D721Med (cell line): ENCODE results near the gene MAP4K2.

Experiments used
- DNase-seq: peaks from one replicate; pipeline ENCODE4 v3.0.0; 2011; ENCODE audit warnings: low spot score; ENCODE audit not compliant: insufficient read length
- FAIRE-seq: peaks from 2 replicates; lab custom pipeline; 2011; peaks lifted over from hg19 to GRCh38; lab: Jason Lieb, UNC
- TF ChIP-seq, protein P1 (sequence below): IDR thresholded peaks from 2 replicates; pipeline ENCODE4 v1.5.1; 2012; ENCODE audit warnings: mild to moderate bottlenecking, control low read depth; ENCODE audit not compliant: insufficient read depth; ENCODE audit errors: missing control alignments

MAP4K2 gene

DNA sequence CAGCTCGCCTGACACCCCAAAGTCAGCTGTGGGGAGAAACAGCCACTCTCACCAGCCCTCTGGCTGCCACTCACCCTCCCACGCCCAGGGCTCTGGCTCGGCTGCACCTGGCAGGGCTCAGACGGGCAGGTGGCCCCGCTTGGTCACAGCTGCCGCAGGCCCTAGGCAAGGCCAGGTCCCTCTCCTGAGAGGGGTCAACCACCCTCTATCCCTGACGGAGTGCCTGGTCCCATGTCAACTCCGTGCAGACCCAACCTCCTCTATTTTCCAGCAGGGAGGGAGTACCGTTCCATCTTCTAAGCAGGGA lies 1.9 kb downstream of the MAP4K2 start:
- FAIRE-seq = no peak
- TF ChIP-seq, protein P1, sequence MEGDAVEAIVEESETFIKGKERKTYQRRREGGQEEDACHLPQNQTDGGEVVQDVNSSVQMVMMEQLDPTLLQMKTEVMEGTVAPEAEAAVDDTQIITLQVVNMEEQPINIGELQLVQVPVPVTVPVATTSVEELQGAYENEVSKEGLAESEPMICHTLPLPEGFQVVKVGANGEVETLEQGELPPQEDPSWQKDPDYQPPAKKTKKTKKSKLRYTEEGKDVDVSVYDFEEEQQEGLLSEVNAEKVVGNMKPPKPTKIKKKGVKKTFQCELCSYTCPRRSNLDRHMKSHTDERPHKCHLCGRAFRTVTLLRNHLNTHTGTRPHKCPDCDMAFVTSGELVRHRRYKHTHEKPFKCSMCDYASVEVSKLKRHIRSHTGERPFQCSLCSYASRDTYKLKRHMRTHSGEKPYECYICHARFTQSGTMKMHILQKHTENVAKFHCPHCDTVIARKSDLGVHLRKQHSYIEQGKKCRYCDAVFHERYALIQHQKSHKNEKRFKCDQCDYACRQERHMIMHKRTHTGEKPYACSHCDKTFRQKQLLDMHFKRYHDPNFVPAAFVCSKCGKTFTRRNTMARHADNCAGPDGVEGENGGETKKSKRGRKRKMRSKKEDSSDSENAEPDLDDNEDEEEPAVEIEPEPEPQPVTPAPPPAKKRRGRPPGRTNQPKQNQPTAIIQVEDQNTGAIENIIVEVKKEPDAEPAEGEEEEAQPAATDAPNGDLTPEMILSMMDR = no peak
- DNase-seq = no peak

DNA sequence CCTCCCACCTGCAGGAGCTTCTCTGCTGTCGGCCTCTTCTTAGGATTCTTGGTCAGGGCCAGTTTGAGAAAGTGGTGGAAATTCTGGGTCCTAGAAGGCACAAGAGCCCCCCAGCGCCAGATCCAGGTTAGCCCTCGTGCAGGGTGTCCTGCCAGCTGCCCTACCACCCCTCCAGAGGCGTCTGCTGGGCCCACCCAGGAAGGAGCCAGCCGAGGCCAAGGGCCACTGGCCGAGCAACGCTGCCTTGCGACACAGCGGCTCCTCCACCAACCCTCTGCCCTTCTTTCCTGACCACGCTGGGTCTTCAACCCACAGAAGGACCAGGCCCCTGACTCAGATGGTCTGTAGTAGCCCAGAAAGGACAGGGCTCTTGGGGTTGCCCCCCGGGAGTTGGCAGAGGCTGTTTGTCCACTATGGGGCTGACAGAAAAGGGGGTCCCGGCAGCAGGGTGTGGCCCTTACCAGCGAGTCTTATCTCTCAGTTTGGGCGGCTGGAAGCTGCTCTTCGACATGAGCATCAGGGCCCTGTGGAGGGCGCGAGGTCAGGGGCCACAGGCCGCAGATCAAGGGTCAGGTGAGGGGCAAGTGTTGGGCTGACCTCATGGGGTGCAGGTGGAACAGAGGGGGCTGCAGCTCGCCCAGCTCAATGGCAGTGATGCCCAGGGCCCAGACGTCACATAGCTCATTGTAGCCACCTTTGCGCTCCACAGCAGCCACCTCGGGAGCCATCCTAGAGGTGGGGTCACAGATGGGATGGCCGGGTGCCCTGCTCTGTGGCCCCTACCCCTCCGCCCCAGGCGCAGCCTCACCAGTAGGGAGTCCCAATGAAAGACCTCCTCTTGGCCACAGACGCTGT lies 2.5 kb downstream of the MAP4K2 start:
- TF ChIP-seq, protein P1 = no peak
- FAIRE-seq (no peak), DNase-seq (no peak)

DNA sequence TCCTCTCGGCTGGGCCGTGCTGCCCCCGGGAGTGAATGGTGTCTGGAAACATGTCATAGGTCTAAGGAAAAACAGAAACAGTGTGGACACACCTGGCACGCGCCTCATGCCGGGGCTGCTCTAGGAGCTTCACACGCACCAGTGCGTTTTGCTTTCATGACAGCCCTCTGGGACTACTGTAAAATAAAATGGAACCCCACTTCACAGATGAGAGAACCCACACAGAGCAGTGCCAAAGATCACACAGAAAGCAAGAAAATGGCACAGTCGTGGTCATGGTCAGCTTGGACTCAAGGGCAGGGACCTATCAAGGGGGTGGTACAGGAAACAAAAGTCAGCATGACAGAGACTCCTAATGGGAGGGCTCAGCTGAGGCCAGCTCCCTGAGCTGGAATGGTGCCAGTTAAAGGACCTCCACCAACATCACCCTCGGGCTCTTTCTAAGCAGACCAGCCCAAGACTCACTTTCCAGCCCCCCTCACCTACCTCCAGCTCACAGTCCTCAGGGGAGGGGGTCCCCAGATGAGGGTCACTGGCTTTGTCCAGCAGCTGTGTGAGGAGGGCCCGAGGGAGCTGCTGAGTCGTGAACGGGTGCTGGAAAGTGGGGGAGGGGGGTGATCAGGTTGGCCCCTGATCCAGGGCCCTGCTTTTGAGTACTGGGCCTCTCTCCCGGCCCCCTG lies 3.3 kb downstream of the MAP4K2 start:
- DNase-seq (no peak), FAIRE-seq (no peak)
- TF ChIP-seq, protein P1 = no peak

DNA sequence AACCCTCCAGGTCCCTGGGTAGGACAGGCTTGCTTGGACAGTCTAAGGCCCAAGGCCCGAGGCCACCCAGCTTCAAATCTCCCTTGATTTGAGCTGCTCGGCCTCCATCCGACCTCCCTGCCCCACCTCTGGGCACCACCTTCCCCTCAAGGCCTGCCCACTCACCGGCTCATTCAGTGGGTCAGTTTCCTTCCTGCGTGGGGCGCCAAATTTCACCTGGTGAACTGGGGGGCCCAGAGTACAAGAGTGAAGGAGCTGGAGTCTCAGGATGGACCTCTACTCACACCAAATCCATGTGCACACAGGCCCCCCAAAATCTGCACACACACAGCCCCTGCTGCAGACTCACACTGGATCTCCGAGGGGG lies 3.8 kb downstream of the MAP4K2 start:
- no peak for DNase-seq
- FAIRE-seq = no peak
- TF ChIP-seq, protein P1 = no peak

DNA sequence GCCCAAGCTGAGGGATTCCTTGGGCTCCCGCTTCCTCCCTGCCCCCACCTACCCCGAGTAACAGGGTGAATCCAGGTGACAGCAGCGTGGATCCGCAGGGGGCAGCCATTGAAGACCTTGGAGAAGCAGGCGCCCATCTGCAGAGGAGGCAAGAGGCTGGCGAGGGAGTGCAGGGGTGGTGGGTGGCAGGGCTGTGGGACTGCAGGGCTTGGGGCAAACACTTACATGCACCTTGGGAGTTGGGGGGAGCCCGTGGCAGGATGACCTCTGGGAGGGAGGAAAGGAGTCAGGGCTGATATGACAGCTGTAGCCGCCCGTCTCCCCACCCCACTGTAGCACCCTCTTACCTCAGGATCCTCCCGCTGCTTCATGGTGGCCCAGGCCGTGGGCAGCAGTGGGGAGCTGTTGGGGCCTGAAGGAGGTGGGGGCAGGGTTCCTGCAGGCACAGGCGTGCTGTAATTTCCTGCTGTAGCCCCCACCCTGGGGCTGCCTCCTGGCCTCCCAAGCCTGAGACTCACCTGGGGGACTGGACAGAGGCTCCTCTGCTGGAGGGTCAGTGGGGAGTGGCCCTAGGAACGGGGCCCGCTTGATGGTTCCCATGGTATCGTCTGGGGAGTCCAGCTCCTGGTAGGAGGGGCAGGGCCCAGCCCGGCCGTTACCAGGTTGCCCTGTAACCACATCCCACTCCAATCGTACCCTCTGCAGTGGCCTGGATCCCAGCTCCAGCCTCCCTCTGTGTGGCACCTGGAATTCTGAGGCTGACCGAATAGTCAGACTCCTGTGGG lies 6.1 kb downstream of the MAP4K2 start:
- TF ChIP-seq, protein P1 = no peak
- no peak for DNase-seq
- no peak for FAIRE-seq

DNA sequence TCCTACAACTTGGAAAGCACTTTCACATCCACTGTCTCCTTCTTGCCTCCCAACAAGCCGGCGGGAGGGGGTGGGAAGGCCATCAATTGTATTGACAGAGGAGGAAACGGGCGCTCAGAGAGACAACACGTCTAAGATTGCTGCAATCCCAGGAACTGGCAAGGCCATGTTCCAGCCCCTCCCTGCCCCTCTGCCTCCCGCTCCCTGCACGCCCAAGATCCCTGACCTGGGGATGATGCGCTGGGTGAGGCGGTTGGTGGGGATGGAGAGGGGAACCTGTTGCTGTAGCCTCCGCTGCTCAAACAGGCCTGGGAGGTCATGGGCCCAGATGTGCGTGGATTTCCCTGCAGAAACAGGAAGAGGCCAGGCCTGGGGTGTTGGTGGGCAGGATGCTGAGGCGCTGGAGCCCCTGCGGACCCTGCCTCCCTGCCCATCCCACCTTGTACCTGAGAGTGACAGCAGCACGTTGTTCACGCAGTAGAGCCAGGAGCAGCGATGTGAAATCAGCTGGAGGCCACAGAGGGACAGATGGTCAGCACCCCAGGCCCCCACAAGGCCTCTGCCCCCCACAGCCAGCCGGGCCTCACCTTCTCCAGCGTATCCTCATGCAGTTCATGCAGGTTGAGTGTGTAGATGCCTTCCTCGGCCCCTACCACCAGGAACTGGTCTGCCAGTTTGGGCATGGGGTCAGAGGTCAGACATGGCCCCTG lies 6.8 kb downstream of the MAP4K2 start:
- DNase-seq (no peak), FAIRE-seq (no peak)
- TF ChIP-seq, protein P1 = no peak
